HUES64 (cell line): Measurements from ENCODE around the gene LRP11.

ENCODE experiments used
- H3K27ac ChIP-seq: 2 replicates; pipeline ENCODE4 v1.7.0; 2013; ENCODE audit warnings: low read depth, low read length, inconsistent platforms
- H3K27me3 ChIP-seq: 2 replicates; pipeline ENCODE4 v1.6.1; 2013; ENCODE audit warnings: mild to moderate bottlenecking, low read length; ENCODE audit not compliant: insufficient read depth
- H3K36me3 ChIP-seq: 2 replicates; pipeline ENCODE4 v1.6.1; 2013; ENCODE audit warnings: mild to moderate bottlenecking, low read length; ENCODE audit not compliant: insufficient read depth
- H3K4me1 ChIP-seq: 2 replicates; pipeline ENCODE4 v1.6.1; 2013; ENCODE audit warnings: mild to moderate bottlenecking, low read length, moderate library complexity; ENCODE audit not compliant: insufficient read depth
- H3K4me3 ChIP-seq: 2 replicates; pipeline ENCODE4 v1.5.1; 2013; ENCODE audit warnings: mild to moderate bottlenecking, low read length, moderate library complexity
- H3K9ac ChIP-seq: 2 replicates; pipeline ENCODE4 v1.6.1; 2013; ENCODE audit warnings: mild to moderate bottlenecking, low read depth, low read length
- H3K9me3 ChIP-seq: 2 replicates; pipeline ENCODE4 v1.6.1; 2013; ENCODE audit warnings: low read depth, low read length; ENCODE audit not compliant: insufficient read depth
- WGBS: fragments of 150-250, 120-280 bp; methylation state at CpG from one replicate; pipeline ENCODE4 v1.1.7; 2013; ENCODE audit warnings: missing lambda C conversion rate; 5-methylcytosine and 5-hydroxymethylcytosine counted together

LRP11 gene

GRCh38 chr6:149823013-149823412 lies 41.1 kb downstream of the LRP11 start:
- Histone ChIP-seq H3K4me3 (no peak overlapping the region), H3K9me3 (no peaks in the 10 kb centered on the region), H3K27ac (no peak overlapping the region), H3K36me3 (no peaks in the 10 kb centered on the region), H3K27me3 (no peaks in the 10 kb centered on the region), H3K9ac (no peak overlapping the region), H3K4me1 (no peaks in the 10 kb centered on the region)
- 84% methylated on average over 4 of the region's 4 CpGs for whole genome bisulfite sequencing

GRCh38 chr6:149821492-149821891 lies 42.7 kb downstream of the LRP11 start:
- no peaks in the 10 kb centered on the region for H3K27me3 ChIP-seq
- H3K9me3 ChIP-seq, result no peaks in the 10 kb centered on the region
- WGBS, result 93% methylated on average over 1 of the region's 1 CpG
- no peaks in the 10 kb centered on the region for H3K4me1 ChIP-seq
- H3K36me3 ChIP-seq, result no peaks in the 10 kb centered on the region
- H3K9ac ChIP-seq, result no peak overlapping the region
- no peak overlapping the region for H3K27ac ChIP-seq
- no peak overlapping the region for H3K4me3 ChIP-seq

- Histone ChIP-seq H3K27me3 (no peaks in the 10 kb centered on the region), H3K9ac (no peak overlapping the region), H3K4me3 (no peak overlapping the region), H3K9me3 (no peaks in the 10 kb centered on the region), H3K4me1 (no peaks in the 10 kb centered on the region), H3K27ac (no peak overlapping the region), H3K36me3 (no peaks in the 10 kb centered on the region)
- WGBS, result 97% methylated on average over 7 of the region's 7 CpGs
Observed at GRCh38 chr6:149820506-149820905, 43.7 kb downstream of the LRP11 start.

GRCh38 chr6:149815788-149816187 lies 48.4 kb downstream of the LRP11 start:
- H3K9me3 ChIP-seq, result no peaks in the 10 kb centered on the region
- H3K36me3 ChIP-seq, result peaks cover 11% of the 10 kb centered on the region
- no peaks in the 10 kb centered on the region for H3K27me3 ChIP-seq
- no peak overlapping the region for H3K27ac ChIP-seq
- H3K4me3 ChIP-seq, result no peak overlapping the region
- H3K4me1 ChIP-seq, result no peaks in the 10 kb centered on the region
- H3K9ac ChIP-seq, result no peak overlapping the region
- WGBS, result 98% methylated on average over 3 of the region's 4 CpGs

GRCh38 chr6:149813351-149813750 lies 50.8 kb downstream of the LRP11 start:
- Histone ChIP-seq H3K4me1 (no peaks in the 10 kb centered on the region), H3K9me3 (no peaks in the 10 kb centered on the region), H3K27me3 (no peaks in the 10 kb centered on the region), H3K4me3 (no peak overlapping the region), H3K27ac (no peak overlapping the region), H3K9ac (no peak overlapping the region), H3K36me3 (peaks cover 17% of the 10 kb centered on the region)
- 95% methylated on average over 3 of the region's 3 CpGs for WGBS

GRCh38 chr6:149809798-149810197 lies 54.4 kb downstream of the LRP11 start:
- Histone ChIP-seq H3K9ac (no peak overlapping the region), H3K27me3 (no peaks in the 10 kb centered on the region), H3K4me1 (no peaks in the 10 kb centered on the region), H3K36me3 (peaks cover 19% of the 10 kb centered on the region), H3K4me3 (no peak overlapping the region), H3K27ac (no peak overlapping the region), H3K9me3 (no peaks in the 10 kb centered on the region)
- 98% methylated on average over 2 of the region's 2 CpGs for WGBS

- no peaks in the 10 kb centered on the region for H3K27me3 ChIP-seq
- H3K9me3 ChIP-seq, result no peaks in the 10 kb centered on the region
- peaks cover 32% of the 10 kb centered on the region for H3K36me3 ChIP-seq
- H3K4me1 ChIP-seq, result no peaks in the 10 kb centered on the region
- no peak overlapping the region for H3K4me3 ChIP-seq
- no peak overlapping the region for H3K27ac ChIP-seq
- H3K9ac ChIP-seq, result no peak overlapping the region
- WGBS, result 89% methylated on average over 4 of the region's 4 CpGs
Observed at GRCh38 chr6:149806127-149806526, 58.0 kb downstream of the LRP11 start.

- Histone ChIP-seq H3K36me3 (peaks cover 46% of the 10 kb centered on the region), H3K27ac (no peak overlapping the region), H3K4me1 (no peaks in the 10 kb centered on the region), H3K9ac (no peak overlapping the region), H3K9me3 (peaks cover 3% of the 10 kb centered on the region; the same call in 1 of the 2 replicates), H3K27me3 (no peaks in the 10 kb centered on the region), H3K4me3 (no peak overlapping the region)
- 91% methylated on average over 3 of the region's 3 CpGs for WGBS
Observed at GRCh38 chr6:149783551-149783950, 80.6 kb downstream of the LRP11 start.

GRCh38 chr6:149782337-149782736 lies 81.8 kb downstream of the LRP11 start:
- H3K36me3 ChIP-seq, result peaks cover 51% of the 10 kb centered on the region

GRCh38 chr6:149781715-149782114 lies 82.4 kb downstream of the LRP11 start:
- Histone ChIP-seq H3K27ac (no peak overlapping the region), H3K9ac (no peak overlapping the region), H3K4me3 (no peak overlapping the region), H3K4me1 (no peaks in the 10 kb centered on the region), H3K27me3 (no peaks in the 10 kb centered on the region), H3K36me3 (peaks cover 57% of the 10 kb centered on the region), H3K9me3 (peaks cover 3% of the 10 kb centered on the region; the same call in 1 of the 2 replicates)

More at GRCh38 chr6:149782337-149782736, 81.8 kb downstream of the LRP11 start:
- Histone ChIP-seq H3K27ac (no peak overlapping the region), H3K4me3 (no peak overlapping the region), H3K9ac (no peak overlapping the region), H3K27me3 (no peaks in the 10 kb centered on the region), H3K9me3 (peaks cover 3% of the 10 kb centered on the region; the same call in 1 of the 2 replicates), H3K4me1 (no peaks in the 10 kb centered on the region)
- WGBS, result 96% methylated on average over 2 of the region's 2 CpGs

- no peak overlapping the region for H3K9ac ChIP-seq
- H3K27ac ChIP-seq, result no peak overlapping the region
- no peaks in the 10 kb centered on the region for H3K27me3 ChIP-seq
- H3K36me3 ChIP-seq, result peaks cover 68% of the 10 kb centered on the region
- 85% methylated on average over 2 of the region's 2 CpGs for WGBS
- H3K9me3 ChIP-seq, result peaks cover 3% of the 10 kb centered on the region; the same call in 1 of the 2 replicates
- H3K4me1 ChIP-seq, result no peaks in the 10 kb centered on the region
- no peak overlapping the region for H3K4me3 ChIP-seq
Observed at GRCh38 chr6:149779644-149779963, 84.6 kb downstream of the LRP11 start.

GRCh38 chr6:149777624-149778023 lies 86.5 kb downstream of the LRP11 start:
- no peaks in the 10 kb centered on the region for H3K9me3 ChIP-seq
- 90% methylated on average over 1 of the region's 1 CpG for WGBS
- H3K4me1 ChIP-seq, result no peaks in the 10 kb centered on the region
- H3K36me3 ChIP-seq, result peaks cover 67% of the 10 kb centered on the region
- no peaks in the 10 kb centered on the region for H3K27me3 ChIP-seq
- H3K9ac ChIP-seq, result no peak overlapping the region
- no peak overlapping the region for H3K27ac ChIP-seq
- H3K4me3 ChIP-seq, result no peak overlapping the region
